Muscle layer of colon (tissue), 2 donors: ENCODE results near the gene ZNF398.
A peak's percentile ranks its signal among the peaks of the same experiment; 100 is the strongest.

Experiments used
- H3K27ac ChIP-seq: one replicate; pipeline ENCODE4 v1.7.0; 2013; ENCODE audit warnings: low read depth, mild to moderate bottlenecking, low read length, moderate library complexity
- H3K27me3 ChIP-seq, 2 donors: one replicate each; pipeline ENCODE4 v1.7.0; 2013; ENCODE audit warnings: low read length in 2 of 2, mild to moderate bottlenecking in 2 of 2; ENCODE audit not compliant: insufficient read depth in 2 of 2, control insufficient read depth in 1 of 2
- H3K36me3 ChIP-seq: one replicate; pipeline ENCODE4 v1.7.0; 2013; ENCODE audit warnings: mild to moderate bottlenecking, low read length; ENCODE audit not compliant: insufficient read depth
- H3K4me1 ChIP-seq: one replicate; pipeline ENCODE4 v1.7.0; 2013; ENCODE audit warnings: mild to moderate bottlenecking, low read length; ENCODE audit not compliant: insufficient read depth
- H3K4me3 ChIP-seq, 2 donors: one replicate each; pipeline ENCODE4 v1.7.0; 2013; ENCODE audit warnings: low read length in 2 of 2, low read depth in 1 of 2, mild to moderate bottlenecking in 1 of 2, moderate library complexity in 1 of 2
- H3K9ac ChIP-seq: one replicate; pipeline ENCODE4 v1.7.0; 2013; ENCODE audit warnings: low read length
- H3K9me3 ChIP-seq: one replicate; pipeline ENCODE4 v1.7.0; 2013; ENCODE audit warnings: mild to moderate bottlenecking, low read length
- donor health status: abdominal sarcoma.
- donor health status: Adenocarcinoma of cecum.

The ZNF398 gene

GRCh38 chr7:149147072-149147751 is at the start of gene ZNF398:
ZNF398 (plus strand) TSS chr7:149147453; CDS start chr7:149147743, 290 bp downstream.
- peak within 1 kb of the TSS; percentile 78 to 99 for H3K4me3 ChIP-seq
- H3K36me3 ChIP-seq: no peaks in the 10 kb centered on the region
- H3K4me1 ChIP-seq: peaks cover 5% of the 10 kb centered on the region
- H3K27ac ChIP-seq: peak within 1 kb of the TSS; percentile 86
- H3K27me3 ChIP-seq: no peaks in the 10 kb centered on the region
- H3K9ac ChIP-seq: peak within 1 kb of the TSS; percentile 75
- H3K9me3 ChIP-seq: no peaks in the 10 kb centered on the region

- Histone ChIP-seq H3K27me3 (no peaks in the 10 kb centered on the region), H3K36me3 (no peaks in the 10 kb centered on the region), H3K9me3 (no peaks in the 10 kb centered on the region), H3K9ac (no peak overlapping the region), H3K4me3 (no peak overlapping the region), H3K4me1 (no peaks in the 10 kb centered on the region), H3K27ac (no peak overlapping the region)
These were observed 48.2 kb upstream of the ZNF398 start for GRCh38 chr7:149099058-149099457.

- Histone ChIP-seq H3K36me3 (no peaks in the 10 kb centered on the region), H3K27ac (no peak overlapping the region), H3K4me3 (no peak overlapping the region), H3K4me1 (no peaks in the 10 kb centered on the region), H3K27me3 (no peaks in the 10 kb centered on the region), H3K9ac (no peak overlapping the region), H3K9me3 (no peaks in the 10 kb centered on the region)
These were observed 46.4 kb upstream of the ZNF398 start for GRCh38 chr7:149100821-149101220.

- H3K4me3 ChIP-seq: no peak overlapping the region
- no peaks in the 10 kb centered on the region for H3K27me3 ChIP-seq
- H3K9me3 ChIP-seq: no peaks in the 10 kb centered on the region
- no peaks in the 10 kb centered on the region for H3K36me3 ChIP-seq
- H3K9ac ChIP-seq: no peak overlapping the region
- no peak overlapping the region for H3K27ac ChIP-seq
- no peaks in the 10 kb centered on the region for H3K4me1 ChIP-seq
These were observed 44.6 kb upstream of the ZNF398 start for GRCh38 chr7:149102666-149103065.

- Histone ChIP-seq H3K27ac (no peak overlapping the region), H3K9me3 (no peaks in the 10 kb centered on the region), H3K4me1 (no peaks in the 10 kb centered on the region), H3K4me3 (no peak overlapping the region), H3K9ac (no peak overlapping the region), H3K27me3 (no peaks in the 10 kb centered on the region), H3K36me3 (no peaks in the 10 kb centered on the region)
These were observed 43.8 kb upstream of the ZNF398 start for GRCh38 chr7:149103424-149103823.

- Histone ChIP-seq H3K27ac (no peak overlapping the region), H3K9me3 (no peaks in the 10 kb centered on the region), H3K9ac (no peak overlapping the region), H3K36me3 (no peaks in the 10 kb centered on the region), H3K4me3 (no peak overlapping the region), H3K4me1 (no peaks in the 10 kb centered on the region), H3K27me3 (no peaks in the 10 kb centered on the region)
These were observed 43.0 kb upstream of the ZNF398 start for GRCh38 chr7:149104214-149104613.

GRCh38 chr7:149104749-149105148 is 42.5 kb upstream of the ZNF398 start:
- Histone ChIP-seq H3K4me1 (no peaks in the 10 kb centered on the region), H3K4me3 (no peak overlapping the region), H3K27ac (no peak overlapping the region), H3K9ac (no peak overlapping the region), H3K27me3 (no peaks in the 10 kb centered on the region), H3K9me3 (no peaks in the 10 kb centered on the region), H3K36me3 (no peaks in the 10 kb centered on the region)

- Histone ChIP-seq H3K4me1 (no peaks in the 10 kb centered on the region), H3K36me3 (no peaks in the 10 kb centered on the region), H3K9me3 (no peaks in the 10 kb centered on the region), H3K27ac (no peak overlapping the region), H3K4me3 (no peak overlapping the region), H3K9ac (no peak overlapping the region), H3K27me3 (no peaks in the 10 kb centered on the region)
These were observed 37.3 kb upstream of the ZNF398 start for GRCh38 chr7:149109969-149110368.

- Histone ChIP-seq H3K27ac (peak overlapping the region; percentile 96), H3K4me3 (peak overlapping the region; percentile 78 to 88), H3K27me3 (no peaks in the 10 kb centered on the region), H3K9ac (peak overlapping the region; percentile 91), H3K36me3 (no peaks in the 10 kb centered on the region), H3K4me1 (peaks cover 14% of the 10 kb centered on the region), H3K9me3 (no peaks in the 10 kb centered on the region)
These were observed 21.9 kb upstream of the ZNF398 start for GRCh38 chr7:149125189-149125862.

- H3K27me3 ChIP-seq: no peaks in the 10 kb centered on the region
- H3K9me3 ChIP-seq: no peaks in the 10 kb centered on the region
- H3K4me3 ChIP-seq: peak within 1 kb of the TSS; percentile 78 to 88
These were observed 21.2 kb upstream of the ZNF398 start, which contains the start of gene ZNF425 for GRCh38 chr7:149125863-149126661. ZNF425 (minus strand) TSS chr7:149126324; CDS start chr7:149126213, 111 bp downstream.

GRCh38 chr7:149126662-149127266 is 20.5 kb upstream of the ZNF398 start:
- no peaks in the 10 kb centered on the region for H3K36me3 ChIP-seq
- peaks cover 14% of the 10 kb centered on the region for H3K4me1 ChIP-seq
- no peaks in the 10 kb centered on the region for H3K9me3 ChIP-seq
- H3K27ac ChIP-seq: peak overlapping the region; percentile 96
- H3K9ac ChIP-seq: peak overlapping the region; percentile 96
- H3K4me3 ChIP-seq: peak overlapping the region; percentile 78 to 88
- H3K27me3 ChIP-seq: no peaks in the 10 kb centered on the region

More at GRCh38 chr7:149125863-149126661, 21.2 kb upstream of the ZNF398 start, which contains the start of gene ZNF425:
- peak within 1 kb of the TSS; percentile 96 for H3K27ac ChIP-seq
- H3K4me1 ChIP-seq: peaks cover 14% of the 10 kb centered on the region
- peak within 1 kb of the TSS; percentile 96 for H3K9ac ChIP-seq
- no peaks in the 10 kb centered on the region for H3K36me3 ChIP-seq
